NB4 (cell line): ENCODE data around the gene DRD3.
A peak's percentile ranks its signal among the peaks of the same experiment; 100 is the strongest.

Experiments used
- DNase-seq: peaks from one replicate; pipeline ENCODE4 v3.0.0; 2010; ENCODE audit warnings: low read depth
- H3K4me3 ChIP-seq: one replicate; pipeline ENCODE4 v1.5.1; 2011; ENCODE audit warnings: mild to moderate bottlenecking, low read depth, low read length, moderate library complexity
- CTCF ChIP-seq: IDR thresholded peaks from one replicate; pipeline ENCODE4 v1.5.1; 2012; ENCODE audit warnings: low read depth, low read length
- MAX ChIP-seq: IDR thresholded peaks from 2 replicates; pipeline ENCODE4 v1.6.1; 2011; ENCODE audit warnings: low read depth, low read length
- MYC ChIP-seq: IDR thresholded peaks from 2 replicates; pipeline ENCODE4 v1.6.1; 2011; ENCODE audit warnings: low read depth, low read length
- POLR2A ChIP-seq: IDR thresholded peaks from 2 replicates; pipeline ENCODE4 v1.6.1; 2011; ENCODE audit warnings: mild to moderate bottlenecking; ENCODE audit not compliant: insufficient read length; ENCODE audit errors: extremely low read depth

DRD3 gene

GRCh38 chr3:114216186-114216970 is 37.5 kb upstream of the DRD3 start:
- H3K4me3 ChIP-seq, result no peak overlapping the region
- no peak for DNase-seq
- no peak for TF ChIP-seq CTCF
- TF ChIP-seq MYC, result no peak
- TF ChIP-seq POLR2A, result no peak
- no peak for TF ChIP-seq MAX

GRCh38 chr3:114214542-114215341 is 35.9 kb upstream of the DRD3 start:
- no peak overlapping the region for H3K4me3 ChIP-seq
- DNase-seq, result no peak
- no peak for TF ChIP-seq MYC
- no peak for TF ChIP-seq POLR2A
- no peak for TF ChIP-seq MAX
- no peak for TF ChIP-seq CTCF

GRCh38 chr3:114213627-114214541 is 35.0 kb upstream of the DRD3 start:
- H3K4me3 ChIP-seq, result peak overlapping the region; percentile 37
- TF ChIP-seq MYC (no peak), MAX (no peak), CTCF (no peak), POLR2A (no peak)
- DNase-seq, result peak; percentile 39

- no peak for TF ChIP-seq POLR2A
- TF ChIP-seq MAX, result no peak
- TF ChIP-seq CTCF, result no peak
- no peak for TF ChIP-seq MYC
- DNase-seq, result no peak
- peak overlapping the region; percentile 37 for H3K4me3 ChIP-seq
Measured at GRCh38 chr3:114213292-114213626, 34.4 kb upstream of the DRD3 start.

- H3K4me3 ChIP-seq, result no peak overlapping the region
- TF ChIP-seq MAX (no peak), MYC (no peak), POLR2A (no peak), CTCF (no peak)
- no peak for DNase-seq
Measured at GRCh38 chr3:114212646-114213045, 33.8 kb upstream of the DRD3 start.
